CD4-positive, alpha-beta memory T cell (primary cell): Measurements from ENCODE around the gene TRUB1. TPM values are rescaled to one million over a fixed set of nuclear protein-coding genes. Genes with fewer than 3 reads are reported as not detected.
A peak's percentile ranks its signal among the peaks of the same experiment; 100 is the strongest.
"Not testable (repeated sequence)": the region's sequence is repeated elsewhere in the genome, so short reads cannot be mapped to it uniquely, and the experiment has no call there.

ENCODE experiments used
- CTCF ChIA-PET: fragments of 350-600 bp; sonication (Branson Sonifier 250); formaldehyde crosslinking; loops from one replicate; lab custom pipeline; 2021; ENCODE audit warnings: inconsistent platforms; ENCODE audit not compliant: partially characterized antibody; lab: Charles Lee
- POLR2A ChIA-PET: fragments of 350-600 bp; sonication (Branson Sonifier 250); formaldehyde crosslinking; loops from one replicate; lab custom pipeline; 2021; ENCODE audit not compliant: partially characterized antibody; lab: Charles Lee
- DNase-seq, 5 donors: peaks; one replicate each; pipeline versions ENCODE4 v3.0.0 to v3.0.0-alpha.2; 2020 to 2022; ENCODE audit warnings: mixed read lengths in 1 of 5
- H3K27ac ChIP-seq: one replicate; pipeline ENCODE4 v1.7.0; 2013; ENCODE audit warnings: low read depth, low read length
- H3K27me3 ChIP-seq: 2 replicates; pipeline ENCODE4 v1.7.0; 2013; ENCODE audit warnings: mild to moderate bottlenecking, low read length, moderate library complexity; ENCODE audit not compliant: insufficient read depth
- H3K36me3 ChIP-seq: 2 replicates; pipeline ENCODE4 v1.7.0; 2013; ENCODE audit warnings: mild to moderate bottlenecking, low read length, moderate library complexity; ENCODE audit not compliant: insufficient read depth
- H3K4me1 ChIP-seq: 2 replicates; pipeline ENCODE4 v1.7.0; 2013; ENCODE audit warnings: mild to moderate bottlenecking, low read length, moderate library complexity; ENCODE audit not compliant: insufficient read depth
- H3K4me3 ChIP-seq, 2 donors: one replicate each; pipeline ENCODE4 v1.7.0; 2013; ENCODE audit warnings: low read length in 2 of 2, mild to moderate bottlenecking in 1 of 2
- H3K9me3 ChIP-seq, 2 donors: one replicate each; pipeline ENCODE4 v1.7.0; 2013; ENCODE audit warnings: low read length in 2 of 2, control low read depth in 1 of 2; ENCODE audit not compliant: control insufficient read depth in 1 of 2
- H3K27ac Mint-ChIP-seq, 7 donors: one replicate each; pipeline ENCODE4 v1.8.0; 2020 to 2021; ENCODE audit warnings: mixed read lengths in 7 of 7, mild to moderate bottlenecking in 6 of 7, inconsistent platforms in 3 of 7, moderate library complexity in 3 of 7
- H3K27me3 Mint-ChIP-seq, 2 donors: one replicate each; pipeline ENCODE4 v1.8.0; 2020 to 2021; ENCODE audit warnings: mixed read lengths in 2 of 2
- H3K36me3 Mint-ChIP-seq, 2 donors: one replicate each; pipeline ENCODE4 v1.8.0; 2020 to 2021; ENCODE audit warnings: mixed read lengths in 2 of 2, inconsistent platforms in 1 of 2, mild to moderate bottlenecking in 1 of 2
- H3K4me1 Mint-ChIP-seq, 4 donors: one replicate each; pipeline ENCODE4 v1.8.0; 2020 to 2021; ENCODE audit warnings: mixed read lengths in 4 of 4, mild to moderate bottlenecking in 1 of 4
- H3K4me3 Mint-ChIP-seq, 8 donors: one replicate each; pipeline ENCODE4 v1.8.0; 2020 to 2021; ENCODE audit warnings: mixed read lengths in 8 of 8, mild to moderate bottlenecking in 7 of 8, moderate library complexity in 6 of 8, inconsistent platforms in 3 of 8
- H3K9me3 Mint-ChIP-seq, 8 donors: one replicate each; pipeline ENCODE4 v1.8.0; 2020 to 2021; ENCODE audit warnings: mixed read lengths in 8 of 8, mild to moderate bottlenecking in 5 of 8, inconsistent platforms in 3 of 8, moderate library complexity in 1 of 8
- intact Hi-C: fragments of 100-400 bp; cut with micrococcal nuclease; formaldehyde crosslinking; loops from one replicate; pipeline ENCODE4 v1.15.1; 2023
- polyA plus RNA-seq, 2 donors: library from polyadenylated mRNA; unstranded; fragments of 300-500 nt; fragmentation: Illumina TruSeq; gene quantifications; one replicate each; pipeline ENCODE4 v1.2.3, GENCODE V29; 2021
- total RNA-seq, 2 experiments: library from RNA; stranded (reverse); gene quantifications; one replicate each; pipeline ENCODE4 v1.2.3, GENCODE V29; 2021

The TRUB1 gene
- total RNA-seq (10 to 100 TPM; 11.3 to 14.5 TPM), polyA plus RNA-seq (10 to 100 TPM in 1 of 2 donors, 1 to 10 TPM in 1; 9.8 to 10.7 TPM)

- POLR2A ChIA-PET: interaction anchor here (0.6 to 1.8 kb wide), 4 partner anchors 9 to 412 kb away, joined by 3 to 6 read pairs (median 4); partner anchors contain the start of gene FHIP2A
- H3K4me3 ChIP-seq: peak within 1 kb of the TSS; percentile 67 to 73
- CTCF ChIA-PET: interaction anchor here (1.3 to 1.5 kb wide), 3 partner anchors 59 to 634 kb away, joined by 4 to 6 read pairs (median 5); partner anchors contain the start of gene FHIP2A
- Mint-ChIP-seq H3K4me3 (peak within 1 kb of the TSS; percentile 94 to 97 (median 96)), H3K9me3 (no peaks in the 10 kb centered on the region), H3K27ac (peak within 1 kb of the TSS; percentile 93 to 98 (median 97)), H3K36me3 (peaks cover 5 to 26% of the 10 kb centered on the region in 2 donors), H3K27me3 (no peaks in the 10 kb centered on the region), H3K4me1 (peaks cover 21 to 41% (median 31%) of the 10 kb centered on the region in 4 donors)
- intact Hi-C loops: loop anchor here (1.0 to 5.0 kb wide), 5 partner anchors 116 to 1261 kb away; partner anchors contain the start of genes CASP7 and CCDC186
- H3K27me3 ChIP-seq: no peaks in the 10 kb centered on the region
- H3K9me3 ChIP-seq: no peaks in the 10 kb centered on the region
- peak within 1 kb of the TSS; percentile 75 for H3K27ac ChIP-seq
- H3K36me3 ChIP-seq: peaks cover 8% of the 10 kb centered on the region
- DNase-seq: peak; percentile 85 to 93 (median 87)
- peaks cover 15% of the 10 kb centered on the region for H3K4me1 ChIP-seq
These were observed at the start of gene TRUB1 for GRCh38 chr10:114937962-114938855. TSS of gene TRUB1 (plus strand) at chr10:114938195. CDS start at chr10:114938254, 59 bp downstream.

- intact Hi-C loops: no loop called here
- Mint-ChIP-seq H3K36me3 (no peaks in the 10 kb centered on the region), H3K4me1 (no peaks in the 10 kb centered on the region)
These were observed 44.7 kb upstream of the TRUB1 start for GRCh38 chr10:114893251-114893650.

DNA sequence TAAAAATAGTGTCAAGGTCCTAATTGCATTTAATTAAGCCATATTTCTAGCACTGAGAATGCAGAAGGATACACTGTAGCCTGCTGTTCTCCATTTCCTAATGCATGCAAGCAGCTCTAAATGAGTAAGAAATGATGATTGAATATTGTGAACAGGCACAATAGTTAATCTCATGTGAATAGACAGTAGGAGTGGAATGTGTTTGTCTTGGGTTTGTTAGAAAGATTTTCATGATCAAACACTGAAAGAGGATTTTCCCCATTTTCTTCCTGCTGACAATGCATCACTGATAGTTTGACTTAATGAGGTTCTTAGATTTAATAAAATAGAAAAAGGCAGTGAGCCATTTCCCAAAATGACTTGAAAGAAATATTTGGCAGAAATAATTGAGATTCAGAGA, 43.1 kb upstream of the TRUB1 start:
- H3K4me1 Mint-ChIP-seq: no peaks in the 10 kb centered on the region
- H3K36me3 Mint-ChIP-seq: no peaks in the 10 kb centered on the region
- no peaks in the 10 kb centered on the region for H3K9me3 Mint-ChIP-seq
- no peak overlapping the region for H3K27ac Mint-ChIP-seq
- no peaks in the 10 kb centered on the region for H3K4me1 ChIP-seq
- H3K4me3 Mint-ChIP-seq: no peak overlapping the region
- H3K27me3 ChIP-seq: no peaks in the 10 kb centered on the region
- no peak overlapping the region for H3K27ac ChIP-seq
- H3K4me3 ChIP-seq: no peak overlapping the region
- H3K36me3 ChIP-seq: no peaks in the 10 kb centered on the region
- DNase-seq: no peak
- ChIA-PET POLR2A (no interaction called here), CTCF (interaction anchor here (1.6 kb wide), 1 partner anchor 16 kb away, joined by 3 read pairs; no protein-coding TSS in a partner anchor)
- peaks cover 2 to 3% of the 10 kb centered on the region in 2 donors for H3K27me3 Mint-ChIP-seq
- intact Hi-C loops: no loop called here
- H3K9me3 ChIP-seq: no peaks in the 10 kb centered on the region

More at GRCh38 chr10:114893251-114893650, 44.7 kb upstream of the TRUB1 start:
- DNase-seq: no peak
- Histone ChIP-seq H3K4me3 (no peak overlapping the region), H3K27me3 (no peaks in the 10 kb centered on the region), H3K27ac (no peak overlapping the region), H3K4me1 (no peaks in the 10 kb centered on the region), H3K36me3 (no peaks in the 10 kb centered on the region), H3K9me3 (no peaks in the 10 kb centered on the region)
- CTCF ChIA-PET: interaction anchor here (1.6 kb wide), 1 partner anchor 14 kb away, joined by 3 read pairs; no protein-coding TSS in a partner anchor
- Mint-ChIP-seq H3K9me3 (no peaks in the 10 kb centered on the region), H3K4me3 (no peak overlapping the region), H3K27ac (no peak overlapping the region), H3K27me3 (peaks cover 5 to 6% of the 10 kb centered on the region in 2 donors)
- POLR2A ChIA-PET: no interaction called here

DNA sequence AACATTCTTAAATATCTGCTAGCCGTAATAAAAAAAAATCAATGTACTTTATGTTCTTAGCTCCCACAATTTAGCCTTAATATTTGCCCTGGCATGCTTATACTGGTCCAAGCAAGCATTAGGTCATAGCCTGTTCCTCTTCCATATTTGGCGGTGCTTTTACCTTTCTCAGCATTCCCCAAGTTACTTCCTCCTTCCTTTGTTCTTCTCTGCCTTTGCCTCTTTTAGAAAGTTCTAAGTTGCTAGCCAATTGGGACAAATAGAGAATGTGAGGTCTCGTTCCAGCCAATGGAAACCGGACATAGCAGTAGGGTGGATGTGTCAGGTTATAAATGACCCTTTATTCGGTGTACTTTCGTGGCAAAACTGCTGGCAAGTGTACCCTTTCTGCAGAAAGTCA, 41.0 kb upstream of the TRUB1 start:
- POLR2A ChIA-PET, H3K4me3 ChIP-seq, H3K36me3 ChIP-seq, H3K27ac Mint-ChIP-seq, intact Hi-C loops, H3K4me1 ChIP-seq, CTCF ChIA-PET, H3K27ac ChIP-seq, H3K9me3 ChIP-seq, H3K27me3 ChIP-seq, H3K27me3 Mint-ChIP-seq, H3K4me1 Mint-ChIP-seq, H3K4me3 Mint-ChIP-seq, H3K9me3 Mint-ChIP-seq, DNase-seq, H3K36me3 Mint-ChIP-seq: not testable (repeated sequence)

GRCh38 chr10:114897593-114897992, 40.4 kb upstream of the TRUB1 start:
- Histone ChIP-seq H3K36me3 (no peaks in the 10 kb centered on the region), H3K9me3 (no peaks in the 10 kb centered on the region), H3K27ac (no peak overlapping the region), H3K4me3 (no peak overlapping the region), H3K4me1 (no peaks in the 10 kb centered on the region), H3K27me3 (no peaks in the 10 kb centered on the region)
- Mint-ChIP-seq H3K27ac (no peak overlapping the region), H3K27me3 (peaks cover 2 to 7% of the 10 kb centered on the region in 2 donors), H3K36me3 (no peaks in the 10 kb centered on the region), H3K9me3 (no peaks in the 10 kb centered on the region), H3K4me1 (no peaks in the 10 kb centered on the region), H3K4me3 (no peak overlapping the region)
- ChIA-PET POLR2A (no interaction called here), CTCF (no interaction called here)
- intact Hi-C loops: no loop called here
- no peak for DNase-seq

GRCh38 chr10:114899982-114900381, 38.0 kb upstream of the TRUB1 start:
- no peak overlapping the region for H3K27ac Mint-ChIP-seq
- POLR2A ChIA-PET: no interaction called here
- intact Hi-C loops: no loop called here
- Histone ChIP-seq H3K36me3 (no peaks in the 10 kb centered on the region), H3K9me3 (no peaks in the 10 kb centered on the region), H3K4me3 (no peak overlapping the region), H3K27ac (no peak overlapping the region), H3K4me1 (no peaks in the 10 kb centered on the region), H3K27me3 (no peaks in the 10 kb centered on the region)
- H3K4me1 Mint-ChIP-seq: no peaks in the 10 kb centered on the region
- CTCF ChIA-PET: no interaction called here
- H3K27me3 Mint-ChIP-seq: peaks cover 2 to 7% of the 10 kb centered on the region in 2 donors
- H3K36me3 Mint-ChIP-seq: no peaks in the 10 kb centered on the region
- H3K9me3 Mint-ChIP-seq: no peaks in the 10 kb centered on the region
- H3K4me3 Mint-ChIP-seq: no peak overlapping the region
- no peak for DNase-seq

GRCh38 chr10:114900658-114901057, 37.3 kb upstream of the TRUB1 start:
- H3K4me3 Mint-ChIP-seq: no peak overlapping the region
- no peaks in the 10 kb centered on the region for H3K4me1 Mint-ChIP-seq
- H3K27me3 ChIP-seq: no peaks in the 10 kb centered on the region
- H3K4me3 ChIP-seq: no peak overlapping the region
- H3K27ac Mint-ChIP-seq: no peak overlapping the region
- ChIA-PET CTCF (no interaction called here), POLR2A (no interaction called here)
- no peaks in the 10 kb centered on the region for H3K9me3 ChIP-seq
- no peak overlapping the region for H3K27ac ChIP-seq
- no peaks in the 10 kb centered on the region for H3K4me1 ChIP-seq
- intact Hi-C loops: no loop called here
- no peak for DNase-seq
- H3K27me3 Mint-ChIP-seq: peaks cover 2 to 9% of the 10 kb centered on the region in 2 donors
- H3K36me3 ChIP-seq: no peaks in the 10 kb centered on the region
- no peaks in the 10 kb centered on the region for H3K9me3 Mint-ChIP-seq
- H3K36me3 Mint-ChIP-seq: no peaks in the 10 kb centered on the region
